Measurements from ENCODE around the gene DPH2. TPM values are rescaled to one million over a fixed set of nuclear protein-coding genes. Genes with fewer than 3 reads are reported as not detected.

DPH2 gene
- total RNA-seq, 4 donors from 2014 or later, result 5.1 to 18.5 (median 12.3) TPM

GRCh38 chr1:43930949-43931275 is 38.9 kb upstream of the DPH2 start:
- Histone ChIP-seq H3K36me3 (no peaks in the 10 kb centered on the region), H3K4me1 (peaks cover 0 to 11% of the 10 kb centered on the region in 2 donors), H3K4me3 (no peak overlapping the region), H3K9me3 (no peaks in the 10 kb centered on the region), H3K27ac (no peak overlapping the region), H3K27me3 (no peaks in the 10 kb centered on the region)
- intact Hi-C loops (cut with DNase I; ENCODE audit: low total_unique reads), result no loop called here
- no peak for DNase-seq
- no peak for TF ChIP-seq POLR2A (IDR thresholded peaks at IDR 0.05)
- TF ChIP-seq, protein P1, sequence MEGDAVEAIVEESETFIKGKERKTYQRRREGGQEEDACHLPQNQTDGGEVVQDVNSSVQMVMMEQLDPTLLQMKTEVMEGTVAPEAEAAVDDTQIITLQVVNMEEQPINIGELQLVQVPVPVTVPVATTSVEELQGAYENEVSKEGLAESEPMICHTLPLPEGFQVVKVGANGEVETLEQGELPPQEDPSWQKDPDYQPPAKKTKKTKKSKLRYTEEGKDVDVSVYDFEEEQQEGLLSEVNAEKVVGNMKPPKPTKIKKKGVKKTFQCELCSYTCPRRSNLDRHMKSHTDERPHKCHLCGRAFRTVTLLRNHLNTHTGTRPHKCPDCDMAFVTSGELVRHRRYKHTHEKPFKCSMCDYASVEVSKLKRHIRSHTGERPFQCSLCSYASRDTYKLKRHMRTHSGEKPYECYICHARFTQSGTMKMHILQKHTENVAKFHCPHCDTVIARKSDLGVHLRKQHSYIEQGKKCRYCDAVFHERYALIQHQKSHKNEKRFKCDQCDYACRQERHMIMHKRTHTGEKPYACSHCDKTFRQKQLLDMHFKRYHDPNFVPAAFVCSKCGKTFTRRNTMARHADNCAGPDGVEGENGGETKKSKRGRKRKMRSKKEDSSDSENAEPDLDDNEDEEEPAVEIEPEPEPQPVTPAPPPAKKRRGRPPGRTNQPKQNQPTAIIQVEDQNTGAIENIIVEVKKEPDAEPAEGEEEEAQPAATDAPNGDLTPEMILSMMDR (IDR thresholded peaks at IDR 0.05), result no peak

DNA sequence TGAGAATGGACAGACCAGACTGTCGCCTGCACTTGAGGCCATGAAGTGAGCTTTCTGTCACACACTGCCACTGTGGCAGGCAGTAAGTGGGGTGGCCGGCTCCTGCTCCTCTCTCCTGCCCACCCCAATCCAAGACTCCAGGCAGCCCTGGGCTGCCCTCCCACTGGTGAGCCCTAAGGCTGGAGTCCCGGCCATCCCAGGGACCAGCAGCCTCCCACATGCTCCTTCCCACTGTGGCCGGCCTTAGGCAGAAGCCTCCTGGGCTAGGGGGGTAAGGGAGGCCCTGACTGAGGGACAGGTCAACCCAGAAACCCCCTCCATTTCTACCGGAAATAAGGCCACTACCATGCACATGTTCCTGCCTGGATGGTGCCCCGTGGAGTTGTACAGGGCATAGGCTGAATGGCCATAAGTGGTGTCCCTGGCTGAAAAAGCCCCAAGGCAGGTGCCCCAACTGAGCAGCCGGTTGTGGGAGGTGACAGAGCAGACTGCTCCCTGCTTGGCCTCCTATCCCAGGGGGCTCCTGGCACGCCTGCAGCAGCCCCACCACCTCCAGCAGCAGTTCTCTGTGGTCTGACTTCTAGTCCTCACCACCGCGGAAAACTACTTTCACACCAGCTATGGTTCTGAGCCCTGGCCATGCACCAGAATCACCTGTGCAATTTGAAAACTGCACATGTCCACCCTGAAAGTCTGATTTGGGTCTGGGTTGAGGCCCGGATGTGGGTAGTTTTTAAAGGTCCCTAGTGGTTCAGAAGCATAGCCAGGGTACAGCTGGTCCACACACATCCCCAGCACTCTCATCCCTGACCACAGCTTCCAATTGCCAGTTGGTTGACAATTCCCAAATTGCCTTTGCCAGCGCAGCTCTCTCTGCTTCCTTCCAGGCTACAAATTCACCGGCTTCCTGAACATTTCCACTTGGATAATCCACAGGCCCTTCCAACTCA is 37.8 kb upstream of the DPH2 start:
- H3K4me3 ChIP-seq, result no peak overlapping the region
- TF ChIP-seq, protein P1 (IDR thresholded peaks at IDR 0.05), result no peak
- no peaks in the 10 kb centered on the region for H3K27me3 ChIP-seq
- H3K27ac ChIP-seq, result no peak overlapping the region
- intact Hi-C loops (cut with DNase I; ENCODE audit: low total_unique reads), result no loop called here
- no peak for DNase-seq
- no peaks in the 10 kb centered on the region for H3K36me3 ChIP-seq
- no peaks in the 10 kb centered on the region for H3K9me3 ChIP-seq
- peaks cover 0 to 11% of the 10 kb centered on the region in 2 donors for H3K4me1 ChIP-seq

GRCh38 chr1:43932786-43933385 is 36.9 kb upstream of the DPH2 start:
- intact Hi-C loops (cut with DNase I; ENCODE audit: low total_unique reads), result no loop called here
- H3K27ac ChIP-seq, result no peak overlapping the region
- peak overlapping the region; percentile 23 to 27 for H3K4me3 ChIP-seq

DNA sequence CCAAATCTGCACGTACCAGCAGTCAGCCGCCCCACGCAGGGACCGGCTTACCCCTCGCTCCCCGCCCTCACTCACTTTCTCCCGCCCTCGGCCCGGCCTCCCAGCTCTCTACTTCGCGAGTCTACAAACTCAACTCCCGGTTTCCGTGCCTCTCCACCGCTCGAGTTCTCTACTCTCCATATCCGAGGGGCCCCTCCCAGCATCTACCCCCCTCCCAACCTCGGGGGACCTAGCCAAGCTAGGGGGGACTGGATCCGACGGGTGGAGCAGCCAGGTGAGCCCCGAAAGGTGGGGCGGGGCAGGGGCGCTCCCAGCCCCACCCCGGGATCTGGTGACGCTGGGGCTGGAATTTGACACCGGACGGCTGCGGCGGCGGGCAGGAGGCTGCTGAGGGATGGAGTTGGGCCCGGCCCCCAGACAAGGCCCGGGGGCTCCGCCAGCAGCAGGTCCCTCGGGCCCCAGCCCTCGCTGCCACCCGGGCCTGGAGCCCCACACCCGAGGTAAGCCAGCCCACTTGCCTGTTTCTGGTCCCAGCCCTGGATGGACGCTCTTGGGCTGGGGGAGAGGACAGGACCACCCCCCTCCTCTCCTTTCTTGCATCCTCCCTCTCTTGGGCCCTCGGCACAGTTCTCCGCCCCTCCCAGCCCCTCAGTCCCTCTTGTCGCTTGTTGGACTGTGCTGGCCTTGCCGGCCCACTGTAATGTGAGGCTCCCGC is 36.3 kb upstream of the DPH2 start, which contains the start of gene ARTN:
TSS of gene ARTN (plus strand) at position 416 of the 715 bp plus-strand sequence. CDS start 1,856 bp downstream, outside the sequence.
- H3K4me1 ChIP-seq, result peaks cover 0 to 11% of the 10 kb centered on the region in 2 donors

More at GRCh38 chr1:43932786-43933385, 36.9 kb upstream of the DPH2 start:
- H3K9me3 ChIP-seq, result no peaks in the 10 kb centered on the region
- DNase-seq, result no peak
- H3K36me3 ChIP-seq, result no peaks in the 10 kb centered on the region
- peaks cover 0 to 11% of the 10 kb centered on the region in 2 donors for H3K4me1 ChIP-seq
- TF ChIP-seq, protein P1 (IDR thresholded peaks at IDR 0.05), result no peak
- TF ChIP-seq POLR2A (IDR thresholded peaks at IDR 0.05), result no peak
- H3K27me3 ChIP-seq, result no peaks in the 10 kb centered on the region

More for the DNA sequence above, 36.3 kb upstream of the DPH2 start, which contains the start of gene ARTN:
- peak in 1 of 2 donors; percentile 29 for DNase-seq
- intact Hi-C loops (cut with DNase I; ENCODE audit: low total_unique reads), result no loop called here
- H3K4me3 ChIP-seq, result peak within 1 kb of the TSS; percentile 23 to 27
- no peaks in the 10 kb centered on the region for H3K27me3 ChIP-seq
- no peaks in the 10 kb centered on the region for H3K36me3 ChIP-seq
- no peak within 1 kb of the TSS for H3K27ac ChIP-seq
- TF ChIP-seq, protein P1 (IDR thresholded peaks at IDR 0.05), result no peak
- TF ChIP-seq POLR2A (IDR thresholded peaks at IDR 0.05), result no peak
- no peaks in the 10 kb centered on the region for H3K9me3 ChIP-seq

Measured in uterus (tissue), 4 donors.